ENCODE data around the gene STX10.
"Not testable (repeated sequence)": the region's sequence is repeated elsewhere in the genome, so short reads cannot be mapped to it uniquely, and the experiment has no call there.

STX10 gene, protein sequence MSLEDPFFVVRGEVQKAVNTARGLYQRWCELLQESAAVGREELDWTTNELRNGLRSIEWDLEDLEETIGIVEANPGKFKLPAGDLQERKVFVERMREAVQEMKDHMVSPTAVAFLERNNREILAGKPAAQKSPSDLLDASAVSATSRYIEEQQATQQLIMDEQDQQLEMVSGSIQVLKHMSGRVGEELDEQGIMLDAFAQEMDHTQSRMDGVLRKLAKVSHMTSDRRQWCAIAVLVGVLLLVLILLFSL

DNA sequence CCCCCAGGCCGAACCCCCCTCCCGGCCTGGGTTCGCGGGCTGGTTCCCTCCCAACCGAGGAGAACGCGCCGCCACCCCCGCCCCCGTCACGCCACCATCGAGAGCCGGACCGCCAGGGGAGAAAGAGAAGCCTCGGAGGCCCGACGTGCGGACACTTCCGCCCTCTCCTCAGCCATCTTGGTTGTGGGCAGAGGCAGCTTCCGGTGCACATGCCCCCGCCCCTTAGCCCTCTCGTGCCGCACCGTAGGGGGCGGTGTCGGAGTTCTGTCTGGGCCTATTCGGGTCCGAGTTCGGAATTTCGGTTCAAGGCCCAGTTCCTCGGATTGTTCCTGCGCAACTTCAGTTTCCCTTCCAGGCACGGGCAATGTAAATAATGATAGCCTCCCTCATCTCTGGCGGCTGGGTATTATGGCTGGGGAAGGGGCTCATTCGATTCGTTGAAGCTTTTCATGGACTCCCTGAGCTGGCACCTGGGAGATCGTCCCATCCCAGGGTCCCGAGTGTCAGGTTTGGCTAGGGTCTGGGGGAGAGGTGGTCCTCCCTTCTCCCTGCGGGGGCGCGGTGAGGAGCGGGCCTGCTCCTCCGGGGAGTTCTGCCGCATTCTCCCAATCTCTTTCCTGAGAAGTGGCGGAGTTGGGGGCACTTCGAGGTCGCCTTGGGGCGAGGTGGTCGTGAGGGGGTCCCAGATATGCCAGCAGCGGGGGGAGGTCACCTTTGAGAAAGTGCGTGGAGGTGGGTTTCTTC, at the start of gene STX10, which contains the start of gene IER2:
Gene STX10 (minus strand): TSS at position 189 of the 744 bp plus-strand sequence. CDS start 202 bp downstream, outside the sequence.
Gene IER2 (plus strand): TSS at position 225 of the 744 bp plus-strand sequence. CDS start 2,776 bp downstream, outside the sequence.
- peak; percentile 94 for DNase-seq

DNA sequence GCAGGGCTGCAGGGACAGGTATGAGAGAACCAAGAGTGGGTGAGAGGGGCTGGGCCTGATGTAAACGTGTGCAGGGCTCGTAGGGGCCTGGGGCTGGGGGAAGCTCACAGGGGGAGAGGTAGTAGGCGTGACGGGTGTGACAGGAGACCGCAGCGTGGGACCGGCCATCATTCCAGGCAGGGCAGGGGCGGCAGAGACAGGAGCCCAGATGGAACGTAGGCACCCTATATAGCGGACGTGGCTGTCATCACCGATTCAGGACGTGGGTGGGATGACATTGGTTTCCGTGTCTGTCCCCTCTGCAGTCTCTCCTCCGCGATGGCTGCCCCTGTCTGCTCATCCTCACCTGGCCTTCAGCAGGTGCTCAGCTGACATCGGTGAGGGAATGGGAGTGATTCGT, 48.5 kb upstream of the STX10 start:
- DNase-seq = no peak

DNA sequence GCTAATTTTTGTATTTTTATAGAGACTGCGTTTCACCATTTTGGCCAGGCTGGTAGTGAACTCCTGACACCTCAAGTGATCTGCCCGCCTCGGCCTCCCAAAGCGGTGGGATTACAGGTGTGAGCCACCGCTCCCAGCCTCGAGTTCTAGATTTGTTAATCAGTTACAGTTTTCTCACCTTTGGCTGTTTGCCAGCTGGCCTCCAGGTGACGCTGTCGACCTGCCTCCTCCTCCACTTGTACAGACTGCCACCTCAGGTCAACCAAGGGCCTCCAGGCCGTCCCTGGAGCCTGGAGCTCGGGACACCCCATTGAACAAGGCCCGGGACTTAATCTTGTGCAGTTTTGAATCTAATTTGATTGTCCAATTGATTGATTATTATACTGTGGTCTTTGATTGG, 45.5 kb upstream of the STX10 start:
- DNase-seq = no peak

DNA sequence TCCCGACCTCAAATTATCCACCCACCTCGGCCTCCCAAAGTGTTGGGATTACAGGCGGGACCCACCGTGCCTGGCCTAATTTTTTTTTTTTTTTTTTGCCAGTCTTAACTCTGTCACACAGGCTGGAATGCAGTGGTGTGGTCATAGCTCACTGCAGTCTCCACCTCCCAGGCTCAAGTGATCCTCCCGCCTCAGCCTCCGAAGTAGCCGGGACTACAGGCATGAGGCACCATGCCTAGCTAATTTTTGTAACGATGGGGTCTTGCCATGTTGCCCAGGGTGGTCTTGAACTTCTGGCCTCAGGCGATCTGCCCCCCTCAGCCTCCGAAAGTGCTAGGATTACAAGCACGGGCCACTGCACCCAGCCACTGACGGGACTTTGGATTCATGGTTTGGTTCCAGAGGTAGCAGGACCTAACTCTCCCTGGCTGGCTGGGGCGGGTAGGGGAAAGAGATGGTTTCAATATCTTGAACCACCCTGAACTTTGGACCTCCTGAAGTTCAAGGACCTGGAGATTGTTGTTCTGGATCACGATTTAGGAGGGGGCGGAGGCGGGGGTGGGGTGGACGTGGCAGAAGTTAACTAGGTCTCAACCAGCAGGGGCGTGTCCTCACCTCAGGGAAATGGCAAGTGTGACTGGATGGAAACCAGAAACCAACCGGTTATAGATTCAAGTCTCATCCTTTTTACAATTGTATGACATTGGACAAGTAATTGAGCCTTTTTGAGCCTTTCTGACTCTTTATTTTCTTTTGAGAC, 40.8 kb upstream of the STX10 start:
- no peak for DNase-seq

DNA sequence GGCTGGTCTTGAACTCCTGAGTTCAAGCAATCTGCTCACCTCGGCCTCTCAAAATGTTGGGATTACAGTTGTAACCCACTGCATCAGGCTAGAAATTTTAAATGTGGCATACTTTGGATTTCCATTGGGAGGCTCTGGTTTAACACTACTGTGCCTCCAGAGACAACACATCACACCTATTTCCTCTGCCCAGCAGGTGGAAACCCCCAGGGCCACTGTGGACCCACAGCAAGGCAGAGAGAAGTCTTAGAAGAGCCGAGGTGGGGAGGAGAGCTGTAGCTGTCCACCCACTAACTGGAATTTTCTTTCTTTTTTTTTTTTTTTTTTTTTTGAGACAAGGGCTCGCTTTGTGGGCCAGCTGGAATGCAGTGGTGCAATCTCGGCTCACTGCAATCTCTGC, 39.4 kb upstream of the STX10 start:
- no peak for DNase-seq

DNA sequence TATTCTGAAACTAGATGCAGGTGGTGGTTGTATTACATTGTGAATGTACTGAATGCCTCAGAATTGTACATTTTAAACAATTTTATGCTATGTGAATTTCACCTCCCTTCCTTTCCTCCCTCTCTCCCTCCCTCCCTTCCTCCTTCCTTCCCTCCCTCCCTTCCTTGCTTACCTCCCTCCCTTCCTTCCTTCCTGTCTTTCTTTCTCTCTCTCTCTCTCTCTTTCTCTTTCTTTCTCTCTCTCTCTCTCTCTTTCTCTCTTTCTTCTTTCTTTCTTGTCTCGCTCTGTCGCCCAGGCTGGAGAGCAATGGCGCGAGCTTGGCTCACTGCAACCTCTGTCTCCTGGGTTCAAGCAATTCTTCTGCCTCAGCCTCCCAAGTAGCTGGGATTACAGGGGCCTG, 37.2 kb upstream of the STX10 start:
- no peak for DNase-seq

DNA sequence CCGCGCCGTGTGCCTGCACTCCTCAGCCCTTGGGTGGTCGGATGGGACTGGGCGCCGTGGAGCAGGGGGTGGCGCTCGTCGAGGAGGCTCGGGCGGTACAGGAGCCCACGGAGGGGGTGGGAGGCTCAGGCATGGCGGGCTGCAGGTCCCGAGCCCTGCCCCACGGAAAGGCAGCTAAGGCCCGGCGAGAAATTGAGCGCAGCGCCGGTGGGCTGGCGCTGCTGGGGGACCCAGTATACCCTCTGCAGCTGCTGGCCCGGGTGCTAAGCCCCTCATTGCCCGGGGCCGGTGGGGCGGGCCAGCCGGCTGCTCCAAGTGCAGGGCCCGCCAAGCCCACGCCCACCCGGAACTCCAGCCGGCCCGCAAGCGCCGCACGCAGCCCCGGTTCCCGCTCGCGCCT, 36.5 kb upstream of the STX10 start:
- DNase-seq = not testable (repeated sequence)

DNA sequence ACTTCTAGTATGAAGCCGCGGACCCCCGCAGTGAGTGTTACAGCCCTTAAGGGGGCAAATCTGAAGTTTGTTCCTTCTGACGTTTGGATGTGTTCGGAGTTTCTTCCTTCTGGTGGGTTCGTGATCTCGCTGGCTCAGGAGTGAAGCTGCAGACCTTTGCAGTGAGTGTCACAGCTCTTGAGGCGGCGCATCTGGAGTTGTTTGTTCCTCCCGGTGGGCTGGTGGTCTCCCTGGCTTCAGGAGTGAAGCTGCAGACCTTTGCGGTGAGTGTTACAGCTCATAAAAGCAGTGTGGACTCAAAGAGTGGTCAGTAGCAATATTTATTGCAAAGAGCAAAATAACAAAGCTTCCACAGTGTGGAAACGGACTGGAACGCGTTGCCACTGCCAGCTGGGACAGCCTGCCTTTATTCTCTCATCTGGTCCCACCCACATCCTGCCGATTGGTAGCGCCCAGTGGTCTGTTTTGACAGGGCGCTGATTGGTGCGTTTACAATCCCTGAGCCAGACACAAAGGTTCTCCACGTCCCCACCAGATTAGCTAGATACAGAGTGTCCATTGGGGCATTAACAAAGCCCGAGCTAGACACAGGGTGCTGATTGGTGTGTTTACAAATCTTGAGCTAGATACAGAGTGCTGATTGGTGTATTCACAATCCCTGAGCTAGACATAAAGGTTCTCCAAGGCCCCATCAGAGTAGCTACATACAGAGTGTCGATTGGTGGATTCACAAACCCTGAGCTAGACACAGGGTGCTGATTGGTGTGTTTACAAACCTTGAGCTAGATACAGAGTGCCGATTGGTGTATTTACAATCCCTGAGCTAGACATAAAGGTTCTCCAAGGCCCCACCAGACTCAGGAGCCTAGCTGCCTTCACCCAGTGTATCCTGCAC, 35.8 kb upstream of the STX10 start:
- not testable (repeated sequence) for DNase-seq

DNA sequence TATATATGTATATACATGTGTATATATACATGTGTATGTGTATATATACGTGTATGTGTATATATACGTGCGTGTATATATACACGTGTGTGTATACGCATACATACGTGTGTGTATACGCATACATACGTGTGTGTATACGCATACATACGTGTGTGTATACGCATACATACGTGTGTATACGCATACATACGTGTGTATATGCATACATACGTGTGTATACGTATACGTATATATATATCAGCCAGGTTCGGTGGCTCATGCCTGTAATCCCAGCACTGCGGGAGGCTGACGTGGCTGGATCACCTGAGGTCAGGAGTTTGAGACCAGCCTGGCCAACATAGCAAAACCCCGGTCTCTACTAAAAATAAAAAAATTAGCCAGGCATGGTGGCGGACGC, 34.8 kb upstream of the STX10 start:
- not testable (repeated sequence) for DNase-seq

DNA sequence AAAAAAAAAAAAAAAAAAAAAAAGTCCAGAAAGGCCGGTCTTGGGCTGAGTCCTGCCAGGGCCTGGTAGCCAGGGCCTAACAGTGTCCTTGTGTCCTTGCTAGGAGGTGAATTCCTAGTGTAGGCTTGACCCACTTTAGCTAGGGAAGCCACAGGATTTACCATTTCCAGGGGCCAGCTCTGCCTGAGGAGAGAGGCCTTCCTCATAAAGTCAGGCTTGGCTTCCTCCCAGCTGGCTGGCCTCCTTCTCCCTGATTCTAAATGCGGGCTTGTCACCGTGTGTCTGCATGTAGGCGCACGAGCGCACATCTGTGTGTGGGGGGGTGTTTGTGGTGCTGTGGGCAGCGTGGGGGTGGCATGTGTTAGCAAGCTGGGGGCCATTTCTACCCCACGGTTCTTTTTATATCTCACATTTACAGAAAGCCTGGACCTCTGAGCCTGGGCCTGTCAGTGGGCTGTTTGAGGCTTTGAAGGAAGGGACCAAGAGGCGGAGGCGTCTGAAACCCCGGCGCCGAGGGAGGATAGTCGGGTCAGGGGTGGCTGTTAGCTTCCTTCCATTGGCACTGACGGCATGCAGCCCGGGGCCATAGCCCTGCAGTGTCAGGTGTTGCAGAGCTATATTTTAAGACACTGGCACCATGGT, 31.7 kb upstream of the STX10 start:
- peak; percentile 64 for DNase-seq

DNA sequence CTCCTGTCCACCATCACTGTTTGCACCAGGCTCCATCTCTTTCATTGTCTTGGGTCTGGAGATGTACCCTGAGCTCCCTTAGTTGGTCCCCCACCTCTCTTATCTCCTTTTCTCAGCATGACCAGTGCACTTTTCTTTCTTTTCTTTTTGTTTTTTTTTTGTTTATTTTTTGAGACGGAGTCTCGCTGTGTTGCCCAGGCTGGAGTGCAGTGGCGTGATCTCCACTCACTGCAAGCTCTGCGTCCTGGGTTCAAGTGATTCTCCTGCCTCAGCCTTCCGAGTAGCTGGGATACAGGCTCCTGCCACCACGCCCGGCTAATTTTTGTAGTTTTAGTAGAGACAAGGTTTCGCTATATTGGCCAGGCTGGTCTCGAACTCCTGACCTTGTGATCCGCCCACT, 28.1 kb upstream of the STX10 start:
- DNase-seq = not testable (repeated sequence)

DNA sequence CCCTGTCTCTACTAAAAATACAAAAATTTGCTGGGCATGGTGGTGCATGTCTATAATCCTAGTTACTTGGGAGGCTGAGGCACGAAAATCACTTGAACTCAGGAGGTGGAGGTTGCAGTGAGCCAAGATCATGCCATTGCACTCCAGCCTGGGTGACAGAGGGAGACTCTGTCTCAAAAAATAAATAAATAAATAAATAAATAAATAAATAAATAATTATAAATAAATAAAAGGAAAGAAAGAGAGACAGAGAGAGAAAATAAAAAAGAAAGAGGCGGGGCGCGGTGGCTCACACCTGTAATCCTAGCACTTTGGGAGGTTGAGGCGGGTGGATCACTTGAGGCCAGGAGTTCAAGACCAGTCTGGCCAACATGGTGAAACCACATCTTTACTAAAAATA, 27.4 kb upstream of the STX10 start:
- DNase-seq = not testable (repeated sequence)

DNA sequence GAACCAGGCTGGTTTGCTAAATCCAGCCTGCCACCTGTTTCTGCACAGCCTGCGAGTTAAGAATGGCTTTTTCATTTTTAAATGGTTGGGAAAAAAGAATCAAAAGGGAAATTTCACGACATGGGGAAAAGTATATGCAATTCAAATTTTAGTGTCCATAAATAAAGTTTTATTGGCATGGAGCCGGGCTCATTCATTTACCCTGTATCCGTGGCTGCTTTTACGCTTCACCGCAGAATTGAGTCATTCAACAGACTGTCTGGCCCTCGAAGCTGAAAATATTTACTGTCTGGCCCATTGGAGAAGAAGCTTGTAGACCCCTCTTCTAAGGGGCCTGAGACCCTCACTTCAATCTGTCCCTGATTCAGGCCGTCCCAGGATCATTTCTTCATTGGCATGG, 26.2 kb upstream of the STX10 start:
- no peak for DNase-seq

DNA sequence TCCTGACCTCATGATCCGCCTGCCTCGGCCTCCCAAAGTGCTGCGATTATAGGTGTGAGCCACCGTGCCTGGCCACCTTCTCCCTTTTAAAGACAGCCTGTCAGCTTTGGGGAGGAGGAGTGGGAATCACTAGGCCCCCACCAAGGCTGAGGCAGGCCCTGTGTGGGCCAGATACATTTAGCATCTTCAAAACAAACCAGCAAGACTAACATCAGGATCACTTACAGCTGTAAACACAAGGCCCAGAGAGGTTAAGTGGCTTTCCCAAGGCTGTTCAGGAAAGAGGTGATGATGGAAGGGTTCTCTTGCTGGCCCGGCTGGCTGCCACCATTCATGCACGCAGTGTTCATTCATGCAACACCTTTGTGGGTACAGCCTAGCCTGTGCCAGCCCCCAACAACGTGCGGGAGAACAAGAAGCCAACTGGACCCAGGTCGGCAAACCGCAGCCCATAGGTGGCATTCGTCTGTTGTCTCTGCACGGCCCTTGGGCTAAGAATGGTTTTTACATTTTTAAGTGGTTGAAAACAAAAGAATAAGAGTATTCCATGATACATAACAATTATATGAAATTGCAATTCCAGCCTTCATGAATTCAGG, 23.1 kb upstream of the STX10 start:
- DNase-seq = no peak

DNA sequence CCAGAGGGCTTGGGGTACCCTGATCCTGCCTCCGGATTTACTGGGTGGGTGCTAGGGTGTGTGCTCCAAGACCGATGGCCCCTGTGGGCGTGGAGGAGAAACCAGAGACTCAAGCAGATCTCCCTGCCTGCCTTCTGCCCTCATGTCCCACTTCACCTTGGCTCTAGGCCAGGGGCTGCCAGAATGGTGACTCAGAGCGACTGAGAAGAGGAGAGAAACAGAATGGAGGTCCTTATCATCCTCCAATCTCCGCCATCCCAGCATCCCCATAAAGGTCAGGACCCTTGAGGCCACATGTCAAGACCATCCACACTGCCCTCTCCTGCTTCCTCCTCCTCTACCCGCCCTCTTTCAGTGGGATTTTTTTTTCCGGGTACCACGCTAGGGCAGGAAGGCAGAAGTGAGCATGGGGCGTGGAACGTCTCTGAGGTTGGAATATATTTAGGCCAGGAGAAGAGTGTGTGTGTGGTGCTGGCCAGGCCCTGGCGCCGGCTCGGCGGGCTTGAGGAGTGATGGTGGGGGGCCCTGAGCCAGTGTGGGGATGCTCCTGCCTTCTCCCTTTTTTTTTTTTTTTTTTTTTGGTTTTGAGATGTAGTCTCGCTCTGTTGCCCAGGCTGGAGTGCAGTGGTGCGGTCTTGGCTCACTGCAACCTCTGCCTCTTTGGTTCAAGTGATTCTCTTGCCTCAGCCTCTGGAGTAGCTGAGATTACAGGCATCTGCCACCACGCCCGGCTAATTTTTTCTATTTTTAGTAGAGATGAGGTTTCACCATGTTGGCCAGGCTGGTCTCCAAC, 22.4 kb upstream of the STX10 start:
- peak; percentile 87 for DNase-seq

DNA sequence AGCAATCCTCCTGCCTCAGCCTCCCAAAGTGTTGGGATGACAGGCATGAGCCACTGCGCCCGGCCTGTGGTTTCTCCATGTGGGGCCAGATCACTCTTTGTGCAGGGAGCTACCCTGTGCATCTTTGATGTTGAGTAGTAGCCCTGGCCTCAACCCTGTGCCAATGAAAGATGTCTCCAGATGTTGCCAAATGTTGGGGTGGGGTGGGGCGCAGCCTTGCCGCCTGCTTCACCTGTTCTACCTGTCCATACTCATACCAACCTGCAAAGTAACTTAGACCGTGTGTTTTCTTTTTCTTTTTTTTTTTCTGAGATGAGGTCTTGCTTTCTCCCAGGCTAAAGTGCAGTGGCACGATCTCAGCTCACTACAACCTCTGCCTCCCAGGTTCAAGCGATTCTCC, 21.0 kb upstream of the STX10 start:
- DNase-seq = no peak

DNA sequence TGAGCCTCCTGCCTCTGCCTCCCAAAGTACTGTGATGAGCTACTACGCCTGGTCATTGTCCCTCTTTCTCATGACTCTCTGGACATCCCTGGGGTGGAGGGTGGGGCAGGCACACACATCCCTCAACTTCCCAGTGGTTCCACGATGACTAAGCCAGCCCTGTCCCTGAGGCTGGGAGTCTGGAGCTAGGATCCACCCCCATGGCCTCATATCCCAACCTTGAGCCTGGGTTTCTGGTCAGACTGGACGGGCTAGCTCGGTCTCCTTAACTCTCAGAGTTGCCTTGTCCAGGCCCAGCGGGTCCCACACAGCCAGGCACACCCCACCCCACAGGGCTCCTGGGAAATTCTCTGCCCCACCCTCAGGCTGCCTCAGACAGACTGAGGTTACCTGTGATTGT, 19.6 kb upstream of the STX10 start:
- peak; percentile 33 for DNase-seq

DNA sequence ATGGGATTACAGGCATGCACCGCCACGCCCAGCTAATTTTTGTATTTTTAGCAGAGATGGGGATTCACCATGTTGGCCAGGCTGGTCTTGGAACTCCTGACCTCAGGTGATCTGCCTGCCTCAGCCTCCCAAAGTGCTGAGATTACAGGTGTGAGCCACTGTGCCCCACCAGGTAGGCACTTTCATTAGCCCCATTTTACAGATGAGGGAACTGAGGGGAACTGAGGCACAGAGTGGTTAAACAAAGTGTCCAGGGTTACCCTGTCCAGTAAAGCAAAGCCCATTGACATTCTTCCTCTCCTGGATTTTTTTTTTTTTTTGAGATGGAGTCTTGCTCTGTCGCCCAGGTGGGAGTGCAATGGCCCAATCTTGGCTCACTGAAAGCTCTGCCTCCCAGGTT, 16.0 kb upstream of the STX10 start:
- DNase-seq = not testable (repeated sequence)

DNA sequence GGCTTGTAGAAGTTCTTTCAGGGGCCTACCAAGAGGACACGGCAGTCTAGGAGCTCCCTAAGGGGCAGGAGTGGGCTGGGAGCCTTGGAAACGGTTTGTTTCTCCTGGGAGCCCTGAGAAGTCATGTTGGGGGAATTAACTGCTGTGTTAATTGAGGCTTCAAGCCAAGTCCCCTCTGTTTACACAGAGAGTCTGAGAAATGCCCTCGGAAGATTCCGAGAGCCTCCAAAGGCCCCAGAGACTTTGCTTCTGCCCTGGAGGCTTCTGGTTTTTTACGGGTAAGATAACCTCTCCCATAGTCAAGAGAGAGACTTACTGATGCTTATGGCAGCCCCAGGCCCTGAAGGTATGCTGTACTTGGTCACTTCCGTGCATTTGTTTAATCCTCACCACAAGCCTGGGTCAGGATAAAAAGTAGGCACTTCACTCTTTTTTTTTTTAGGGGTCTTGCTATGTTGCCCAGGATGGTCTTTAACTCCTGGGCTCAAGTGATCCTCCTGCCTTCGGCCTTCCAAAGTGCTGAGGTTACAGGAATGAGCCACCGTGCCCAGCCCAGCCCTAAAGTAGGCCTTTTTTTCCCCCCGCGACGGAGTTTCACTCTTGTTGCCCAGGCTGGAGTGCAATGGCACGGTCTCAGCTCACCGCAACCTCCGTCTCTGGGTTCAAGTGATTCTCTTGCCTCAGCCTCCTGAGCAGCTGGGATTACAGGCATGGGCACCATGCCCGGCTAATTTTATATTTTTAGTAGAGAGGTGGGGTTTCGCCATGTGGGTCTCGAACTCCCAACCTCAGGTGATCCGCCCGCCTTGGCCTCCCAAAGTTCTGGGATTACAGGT, 15.2 kb upstream of the STX10 start:
- peak; percentile 37 for DNase-seq
